Measurements from ENCODE around the gene RGS7. TPM values are rescaled to one million over a fixed set of nuclear protein-coding genes. Genes with fewer than 3 reads are reported as not detected.

RGS7 gene
- total and polyA plus RNA-seq, 2 of the 8 experiments (the other 6 are each of a cell fraction or from before 2014, with no cell fraction given), result 1.6 to 3.0 TPM

GRCh38 chr1:241068359-241068758 is 288.6 kb downstream of the RGS7 start:
- DNase-seq (ENCODE audit: low read depth in 1 of 2, low spot score in 2 of 2), result no peak
- no peak overlapping the region for H3K9ac ChIP-seq (replicated peaks in 1 of 4; ENCODE audit: extremely low read depth in 1 of 4, low read depth in 3 of 4, low read length in 3 of 4)
- H2BK12ac ChIP-seq (ENCODE audit: low read depth, low read length), result no peak overlapping the region
- no peak overlapping the region for H2BK5ac ChIP-seq (ENCODE audit: low read depth, low read length)
- H4K20me1 ChIP-seq (replicated peaks in 1 of 2; ENCODE audit: control insufficient read depth in 1 of 2, insufficient read depth in 2 of 2, low read length in 2 of 2), result no peaks in the 10 kb centered on the region
- peaks cover 0 to 1% (median 0%) of the 10 kb centered on the region in 4 experiments; a peak in 1 of 7 replicates for H3K27me3 ChIP-seq (replicated peaks in 1 of 4; ENCODE audit: control insufficient read depth in 3 of 4, extremely low read depth in 1 of 4, insufficient read depth in 3 of 4, low read length in 3 of 4)
- ChIA-PET CTCF (ENCODE audit: partially characterized antibody) (interaction anchor here (1.7 to 2.2 kb wide), 2 partner anchors 27 to 29 kb away, joined by 5 to 6 read pairs; no protein-coding TSS in a partner anchor), POLR2A (ENCODE audit: partially characterized antibody) (no interaction called here)
- H3K23me2 ChIP-seq (ENCODE audit: low read depth, low read length), result no peaks in the 10 kb centered on the region
- no peak overlapping the region for H3K18ac ChIP-seq (ENCODE audit: extremely low read depth, low read length)
- no peak overlapping the region for H3K4me3 ChIP-seq (ENCODE audit: extremely low read depth in 1 of 4, insufficient read depth in 2 of 4, low read depth in 3 of 4, low read length in 4 of 4)
- no peak overlapping the region for H2BK120ac ChIP-seq (replicated peaks; ENCODE audit: low read depth, low read length)
- H3K9me3 ChIP-seq (ENCODE audit: insufficient read depth in 2 of 2, low read depth in 1 of 2, low read length in 1 of 2), result no peaks in the 10 kb centered on the region
- H3K36me3 ChIP-seq (ENCODE audit: control insufficient read depth in 2 of 4, insufficient read depth in 4 of 4, low read length in 3 of 4), result no peaks in the 10 kb centered on the region
- TF ChIP-seq, protein P1, sequence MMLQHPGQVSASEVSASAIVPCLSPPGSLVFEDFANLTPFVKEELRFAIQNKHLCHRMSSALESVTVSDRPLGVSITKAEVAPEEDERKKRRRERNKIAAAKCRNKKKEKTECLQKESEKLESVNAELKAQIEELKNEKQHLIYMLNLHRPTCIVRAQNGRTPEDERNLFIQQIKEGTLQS (IDR thresholded peaks at IDR 0.05; ENCODE audit: insufficient read depth, low read depth, low read length), result no peak
- TF ChIP-seq POLR2AphosphoS5 (IDR thresholded peaks at IDR 0.05; ENCODE audit: low read depth, low read length) (no peak), RFX5 (IDR thresholded peaks at IDR 0.05; ENCODE audit: borderline replicate concordance, low read depth, low read length) (no peak), KDM4A (IDR thresholded peaks at IDR 0.05; ENCODE audit: low read depth, low read length, severe bottlenecking) (no peak), JUN (IDR thresholded peaks at IDR 0.05; ENCODE audit: low read depth, low read length) (no peak), CBX5 (IDR thresholded peaks at IDR 0.05; ENCODE audit: low read depth, low read length) (no peak)
- FAIRE-seq, result no peak
- no peak overlapping the region for H4K8ac ChIP-seq (ENCODE audit: extremely low read depth, insufficient read depth, low read length)
- H4K5ac ChIP-seq (ENCODE audit: insufficient read length, low read depth, low read length), result no peak overlapping the region
- no peak overlapping the region for H3K4me2 ChIP-seq (ENCODE audit: insufficient read depth in 1 of 2, low read depth in 2 of 2, low read length in 2 of 2)
- H3K79me2 ChIP-seq (ENCODE audit: control insufficient read depth in 1 of 2, insufficient read depth in 2 of 2, low read length in 2 of 2), result no peaks in the 10 kb centered on the region
- H3K56ac ChIP-seq (replicated peaks; ENCODE audit: insufficient read length, low read depth, low read length), result no peak overlapping the region
- no peak overlapping the region for H2AFZ ChIP-seq (ENCODE audit: low read length)
- H3K14ac ChIP-seq (ENCODE audit: insufficient read length), result no peak overlapping the region
- H3K79me1 ChIP-seq (ENCODE audit: low read depth, low read length), result no peaks in the 10 kb centered on the region
- no peak overlapping the region; the same call in 1 of the 2 replicates for H2BK15ac ChIP-seq (ENCODE audit: low read length)
- peaks cover 0 to 6% (median 1%) of the 10 kb centered on the region in 4 experiments; a peak in 2 of 7 replicates for H3K4me1 ChIP-seq (replicated peaks in 1 of 4; ENCODE audit: control insufficient read depth in 3 of 4, insufficient read depth in 4 of 4, low read length in 3 of 4)
- 90% methylated on average over 2 of the region's 2 CpGs; no CpG with 5 or more reads in 1 of the 2 experiments for WGBS, 2 experiments (ENCODE audit: extremely low coverage in 1 of 2, insufficient coverage in 1 of 2, insufficient read length in 1 of 2, insufficient replicate concordance in 2 of 2, low coverage in 1 of 2, low lambda C conversion rate in 2 of 2, missing lambda C conversion rate in 1 of 2)
- H3K4ac ChIP-seq (replicated peaks; ENCODE audit: insufficient read length, low read depth, low read length), result no peak overlapping the region
- H2AK5ac ChIP-seq (ENCODE audit: low read depth, low read length), result no peak overlapping the region
- no peak overlapping the region for H3K23ac ChIP-seq (ENCODE audit: insufficient read length)
- H2BK20ac ChIP-seq (ENCODE audit: low read length), result no peak overlapping the region
- no peak overlapping the region for H3K27ac ChIP-seq (ENCODE audit: low read depth, low read length)
- no peak overlapping the region for H4K91ac ChIP-seq (replicated peaks; ENCODE audit: insufficient read length, low read length)
